ENCODE measurements around the gene TSPAN7.

TSPAN7 gene

DNA sequence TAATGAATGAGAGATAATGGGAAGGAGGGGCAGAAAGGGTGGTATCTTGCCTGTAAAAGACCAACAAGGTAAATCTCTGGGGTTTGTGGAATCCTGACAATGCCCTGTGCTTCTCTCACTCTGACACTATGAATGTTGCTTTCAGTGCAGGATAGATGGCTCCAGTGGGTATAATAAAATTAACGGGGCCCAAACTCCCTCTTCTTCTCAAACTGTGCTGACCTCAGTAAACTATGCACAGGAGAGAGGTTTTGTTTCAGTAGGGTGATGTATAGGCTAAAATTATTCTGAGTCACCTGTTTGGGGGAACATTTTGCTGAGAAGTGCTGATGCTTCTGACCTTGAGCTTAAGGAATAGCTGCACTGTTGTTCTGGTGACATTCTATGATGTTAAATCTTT, 82.6 kb downstream of the TSPAN7 start:
- no peak for DNase-seq (ENCODE audit: low read depth in 2 of 2, low spot score in 1 of 2)

DNA sequence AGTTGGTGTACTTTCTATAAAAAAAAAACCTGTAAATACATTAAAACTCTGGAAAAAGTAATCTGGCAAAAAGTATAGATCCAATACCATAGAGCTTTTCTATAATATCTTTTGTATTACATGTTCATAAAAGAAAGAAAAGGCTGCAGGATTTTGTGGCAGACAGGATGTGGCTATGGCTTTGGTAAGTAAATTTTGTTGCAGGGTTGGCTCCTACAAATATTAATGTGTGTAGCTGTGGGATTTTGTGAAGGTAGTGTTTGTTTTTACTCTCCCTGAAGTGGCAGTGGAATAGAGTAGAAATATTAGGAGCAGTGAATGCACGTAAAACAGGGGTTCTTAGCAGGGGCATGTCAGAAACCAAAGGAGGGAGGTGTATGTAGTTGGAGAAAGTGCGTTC, 84.8 kb downstream of the TSPAN7 start:
- DNase-seq (ENCODE audit: low read depth in 2 of 2, low spot score in 1 of 2) = no peak

DNA sequence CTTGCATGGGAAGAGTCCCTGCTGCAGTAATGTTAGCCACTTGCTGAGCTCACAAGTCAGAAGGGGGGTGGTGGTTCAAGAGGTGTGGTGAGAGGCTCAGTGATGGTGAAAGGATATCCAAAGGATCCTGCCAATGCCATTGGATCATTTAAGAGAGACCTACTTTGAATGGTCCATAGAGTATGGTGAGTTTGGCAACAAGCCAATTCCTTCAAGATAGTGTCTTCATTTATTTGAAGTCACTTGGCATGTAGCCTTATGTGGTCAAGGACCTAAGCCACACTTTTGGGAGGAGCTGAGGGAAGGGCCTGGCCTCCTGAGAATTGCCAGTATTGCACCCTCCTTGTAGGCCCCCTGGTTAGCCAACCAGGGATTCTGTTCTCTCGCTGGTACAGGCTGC, 87.9 kb downstream of the TSPAN7 start:
- DNase-seq (ENCODE audit: low read depth in 2 of 2, low spot score in 1 of 2) = no peak

DNA sequence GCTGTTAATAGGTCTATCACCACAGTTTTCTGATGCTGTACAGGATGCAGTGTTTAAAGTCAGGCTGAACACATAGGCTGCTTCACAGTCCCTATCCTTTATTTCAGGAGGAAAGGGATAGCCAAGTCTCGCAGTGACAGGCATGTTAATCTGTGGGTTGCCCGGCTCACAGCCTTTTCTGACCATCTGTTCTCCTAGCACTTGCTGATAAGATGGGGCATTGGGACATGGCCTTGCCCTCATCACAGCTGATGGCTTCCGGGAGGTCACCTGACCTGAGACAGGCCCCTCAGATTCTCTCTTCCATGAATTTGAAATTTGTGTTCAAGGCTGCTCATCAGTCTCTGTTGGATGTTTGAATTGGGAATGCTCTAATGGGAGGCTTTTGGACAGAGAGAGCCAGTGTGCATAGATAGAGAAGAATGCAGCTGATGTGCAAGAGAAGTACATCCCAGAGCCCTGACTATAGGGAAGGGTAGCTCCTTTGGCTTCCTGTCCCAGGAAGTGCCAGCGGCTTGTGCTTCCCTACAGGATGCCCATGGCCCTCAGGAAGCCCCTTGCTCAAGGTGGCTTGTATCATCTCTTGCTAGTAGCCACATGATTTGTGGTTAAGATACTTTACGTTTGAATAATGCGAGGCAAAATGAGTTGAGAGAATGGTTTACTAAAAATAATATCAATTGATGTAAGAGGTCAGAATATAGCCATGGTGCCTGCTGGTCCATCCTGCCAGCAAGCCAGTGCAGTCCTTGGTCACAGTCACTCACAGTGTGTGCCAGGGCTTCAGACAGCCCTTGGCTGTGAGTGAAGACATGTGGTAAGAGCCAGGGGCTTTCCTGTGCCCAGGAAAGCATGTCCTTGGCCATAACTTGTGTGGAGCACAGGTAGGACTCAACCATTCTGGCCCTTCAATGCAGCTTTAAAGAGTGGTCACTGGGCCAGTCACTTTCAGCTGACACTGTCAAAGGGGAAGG, 88.6 kb downstream of the TSPAN7 start:
- no peak for DNase-seq (ENCODE audit: low read depth in 2 of 2, low spot score in 1 of 2)

DNA sequence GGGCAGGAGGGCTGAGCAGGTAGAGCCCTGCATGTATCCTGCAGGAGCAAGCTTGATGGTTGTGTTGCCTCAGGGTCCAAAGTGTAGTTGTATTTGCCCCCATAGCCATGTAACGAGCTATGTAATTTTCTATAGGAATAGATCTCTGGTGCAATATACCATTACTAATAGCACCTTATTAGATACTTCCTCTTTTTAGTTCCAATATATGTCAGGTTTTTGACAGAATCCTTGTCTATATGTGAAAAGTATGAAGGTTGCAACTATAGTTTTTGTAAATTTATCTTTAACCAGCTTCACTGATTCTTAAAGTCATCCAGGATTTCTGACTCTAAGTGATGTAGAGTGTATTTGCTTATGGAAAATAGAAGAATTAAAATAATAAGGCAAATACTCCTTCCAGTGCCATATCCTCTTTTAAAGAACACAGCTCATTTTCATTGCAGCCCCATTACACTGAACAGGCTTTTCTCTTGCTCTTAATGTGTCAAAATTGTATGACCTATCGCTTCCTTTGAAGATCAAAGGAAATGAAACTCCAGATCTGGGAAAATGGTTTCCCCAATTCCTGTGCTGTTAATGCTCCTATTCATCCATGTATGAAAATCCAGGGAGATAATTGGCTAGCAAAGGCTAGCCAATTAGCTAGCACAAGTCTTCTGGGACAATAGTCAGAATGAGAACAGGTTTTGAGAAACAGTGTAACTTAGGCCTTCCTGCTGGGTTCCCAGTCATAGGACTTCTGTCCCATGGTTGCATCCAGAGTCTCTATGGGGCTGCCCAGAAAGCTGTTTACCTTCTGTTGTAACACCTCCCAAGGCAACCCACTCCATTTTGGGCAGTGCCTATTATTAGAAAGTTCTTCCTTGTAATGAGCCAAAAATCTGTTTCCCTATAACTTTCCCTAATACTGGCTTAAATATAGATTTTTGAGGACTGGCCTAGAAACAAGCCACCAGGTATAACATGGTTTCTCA, 90.6 kb downstream of the TSPAN7 start:
- DNase-seq (ENCODE audit: low read depth in 2 of 2, low spot score in 1 of 2) = no peak

DNA sequence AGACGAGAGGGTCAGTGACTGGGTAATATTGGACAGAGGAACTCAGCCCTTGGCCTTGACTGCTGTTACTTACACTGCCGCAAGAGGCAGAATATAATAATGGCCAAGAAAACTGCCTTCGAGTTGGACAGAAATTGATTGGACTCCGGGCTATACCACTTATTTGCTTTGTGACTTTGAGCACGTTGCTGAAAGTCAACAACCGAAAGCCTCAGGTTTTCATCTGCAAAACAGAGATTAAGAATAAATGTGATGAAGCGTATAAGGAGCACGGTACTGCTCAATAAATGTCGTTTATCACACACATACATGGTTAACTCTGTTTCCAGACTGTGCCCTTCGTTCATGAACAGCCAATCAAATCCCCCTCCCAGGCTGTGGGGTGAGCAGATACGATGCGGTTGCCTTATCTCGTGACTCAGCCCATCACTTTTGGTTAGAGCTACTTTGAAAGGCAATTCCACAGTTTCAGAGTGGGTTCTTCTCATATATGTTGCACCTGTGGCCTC, 91.6 kb downstream of the TSPAN7 start:
- DNase-seq (ENCODE audit: low read depth in 2 of 2, low spot score in 1 of 2) = no peak

DNA sequence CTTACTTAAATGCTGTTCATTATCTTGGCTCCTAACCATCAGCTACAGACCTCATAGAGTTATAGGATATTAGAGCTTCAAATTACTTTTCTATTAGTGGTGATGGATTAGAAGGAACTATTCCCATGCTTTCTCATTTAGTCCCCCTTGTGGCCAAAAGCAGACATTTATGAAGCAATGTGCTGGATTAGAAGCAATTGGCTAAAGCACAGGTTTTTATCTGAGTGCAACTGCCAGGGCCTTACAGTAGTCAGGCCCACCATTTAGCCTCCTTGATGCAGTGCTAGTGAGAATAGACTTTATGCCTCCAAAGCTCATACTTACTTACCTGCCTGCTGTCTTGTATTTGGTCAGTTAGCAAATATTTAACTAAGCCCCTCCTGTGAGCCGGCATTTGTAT, 93.0 kb downstream of the TSPAN7 start:
- no peak for DNase-seq (ENCODE audit: low read depth in 2 of 2, low spot score in 1 of 2)

DNA sequence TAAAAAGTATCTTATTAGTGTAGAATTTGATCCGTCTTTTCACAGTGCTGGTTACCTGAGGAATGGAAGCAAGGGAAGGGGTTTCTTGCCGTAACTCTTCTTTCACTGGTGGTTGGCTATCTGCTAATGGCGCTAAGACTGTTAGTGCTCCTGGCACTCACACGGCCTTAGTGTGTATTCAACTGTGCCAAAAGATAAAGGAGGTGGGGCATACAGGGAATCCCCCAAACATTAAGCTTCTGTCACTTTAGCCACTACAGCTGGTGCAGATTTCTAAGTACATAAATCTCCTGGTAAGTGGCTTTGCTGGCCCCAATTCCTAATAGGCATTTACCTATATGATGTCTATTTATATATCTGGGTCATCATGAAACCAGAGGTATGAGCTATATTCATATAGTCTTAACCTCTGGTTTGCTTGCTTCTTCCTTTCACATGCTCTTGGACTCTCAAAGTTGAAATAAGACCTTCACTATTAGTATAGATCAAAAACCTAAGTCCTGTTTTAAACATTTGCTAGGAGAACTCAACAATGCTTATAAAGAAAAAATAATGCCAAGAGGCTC, 95.1 kb downstream of the TSPAN7 start:
- no peak for DNase-seq (ENCODE audit: low read depth in 2 of 2, low spot score in 1 of 2)

DNA sequence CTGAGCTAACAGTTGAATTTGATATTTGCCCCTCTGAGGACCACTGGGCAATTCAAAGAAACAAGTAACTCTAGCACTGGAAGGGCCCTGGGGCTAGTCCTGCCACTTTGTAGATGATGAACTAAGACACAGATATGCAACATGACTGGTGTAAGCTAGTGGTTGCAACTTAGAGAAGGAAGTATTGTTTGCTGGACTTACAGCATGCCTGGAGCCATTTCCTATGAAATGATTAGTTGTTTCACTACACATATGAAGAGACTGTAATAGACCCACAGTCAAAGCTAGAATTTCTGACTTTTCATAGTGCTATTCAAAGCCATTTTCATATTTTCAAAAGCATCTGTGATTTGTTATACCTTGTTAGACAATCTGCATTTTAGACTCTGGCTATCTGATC, 96.2 kb downstream of the TSPAN7 start:
- DNase-seq (ENCODE audit: low read depth in 2 of 2, low spot score in 1 of 2) = no peak

DNA sequence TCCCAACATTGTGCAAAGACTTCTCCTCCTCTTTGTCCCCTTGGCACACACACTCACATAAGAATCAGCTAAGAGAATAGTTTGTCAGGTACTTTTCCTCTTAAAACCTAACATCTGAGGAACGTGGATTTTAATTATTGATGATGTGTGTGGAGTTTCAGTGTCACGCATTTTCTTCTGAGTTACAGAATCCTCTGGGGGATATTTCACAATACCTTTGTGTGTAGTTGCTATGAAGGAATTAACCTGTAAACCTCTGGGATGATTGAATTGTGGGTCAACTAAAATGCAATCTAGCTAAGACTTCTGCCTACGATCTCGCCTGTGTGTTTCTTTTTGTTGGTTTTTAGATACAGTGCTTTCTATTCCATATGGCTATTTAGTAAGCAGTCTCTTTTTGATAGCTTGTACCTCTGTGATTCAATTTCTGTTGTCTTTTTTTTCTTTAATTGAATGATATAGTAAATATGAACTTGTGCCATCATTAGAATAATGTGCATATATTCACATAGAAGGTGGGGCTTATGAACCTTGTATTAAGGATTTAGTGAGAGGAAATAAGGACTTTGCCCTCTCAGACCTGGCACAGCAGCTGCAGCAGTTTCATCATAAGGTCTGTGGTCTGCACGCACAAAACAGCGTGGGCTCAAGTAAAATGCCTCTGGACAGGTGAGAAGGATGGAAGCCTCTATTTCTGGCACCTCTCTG, 99.2 kb downstream of the TSPAN7 start:
- DNase-seq (ENCODE audit: low read depth in 2 of 2, low spot score in 1 of 2) = no peak

DNA sequence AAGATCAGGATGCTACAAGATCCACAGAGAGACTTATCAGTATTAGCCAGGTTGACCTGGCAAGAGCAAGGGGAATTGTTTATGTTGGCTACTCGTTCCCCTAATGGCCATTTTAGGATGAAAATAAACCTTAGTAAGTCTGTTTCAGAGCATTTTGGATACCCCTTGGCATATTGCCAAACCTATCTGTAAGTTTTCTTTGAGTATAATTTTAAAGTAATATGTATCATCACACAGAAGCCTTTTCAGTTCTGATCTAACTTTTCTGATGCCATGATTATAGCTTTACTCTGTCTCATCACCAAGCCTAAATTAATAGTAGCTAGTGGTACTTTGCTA, 99.7 kb downstream of the TSPAN7 start:
- DNase-seq (ENCODE audit: low read depth in 2 of 2, low spot score in 1 of 2) = no peak

DNA sequence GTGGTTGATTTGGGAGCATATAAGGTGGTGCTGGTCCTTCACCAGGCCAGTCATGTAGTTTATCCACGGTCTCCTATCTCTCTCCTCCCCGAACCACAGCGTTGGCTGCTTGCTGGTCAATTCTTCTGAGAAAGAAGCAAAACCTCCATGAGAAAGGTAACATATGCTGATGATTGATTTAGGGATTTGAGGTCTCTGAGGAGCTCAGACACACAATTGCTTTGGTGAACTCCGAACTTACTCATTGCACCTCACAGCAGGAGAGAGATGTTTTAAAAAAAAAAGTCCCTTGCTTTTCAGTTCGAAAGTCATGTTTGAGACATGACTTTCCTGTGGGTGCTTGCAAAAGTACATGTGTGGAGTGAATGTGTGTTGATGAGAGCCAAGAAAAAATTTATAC, 100.2 kb downstream of the TSPAN7 start:
- no peak for DNase-seq (ENCODE audit: low read depth in 2 of 2, low spot score in 1 of 2)

DNA sequence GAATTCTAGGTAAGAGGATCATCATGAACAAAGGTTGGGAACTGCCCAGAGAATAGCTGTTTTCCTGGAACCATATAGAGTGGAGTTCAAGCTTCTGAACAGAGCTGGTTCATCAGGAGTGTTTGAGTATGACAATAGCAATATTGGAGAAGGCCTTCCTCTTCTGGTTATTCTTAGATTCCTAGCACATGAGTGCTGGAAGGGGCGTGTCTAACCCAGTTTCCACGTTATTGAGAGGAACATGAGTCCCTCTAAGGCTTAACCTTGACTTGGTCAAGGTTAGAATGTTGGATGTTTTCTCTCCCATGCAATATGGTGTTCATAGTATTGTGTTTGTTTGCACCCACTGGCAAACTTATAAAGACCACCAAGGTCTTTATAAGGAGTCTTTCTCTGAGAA, 101.3 kb downstream of the TSPAN7 start:
- DNase-seq (ENCODE audit: low read depth in 2 of 2, low spot score in 1 of 2) = no peak

DNA sequence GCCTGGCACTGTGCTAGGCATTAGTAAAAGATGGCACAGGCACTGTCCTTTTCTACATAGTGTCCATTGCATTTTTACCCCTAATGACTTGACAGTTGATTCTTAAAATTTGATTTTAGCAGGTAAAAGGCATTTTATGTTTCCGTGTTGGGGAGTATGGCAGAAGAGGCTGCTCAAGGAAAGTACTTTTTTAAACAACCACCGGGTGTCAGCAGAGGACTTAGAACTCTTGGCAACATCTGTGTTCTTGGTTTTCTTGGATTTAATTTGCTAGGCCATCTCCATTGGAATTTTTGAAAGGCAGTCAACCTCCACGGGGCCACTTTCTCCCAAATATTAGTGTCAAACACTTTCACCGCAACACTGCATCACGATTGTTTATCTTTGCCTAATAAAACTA, 102.9 kb downstream of the TSPAN7 start:
- DNase-seq (ENCODE audit: low read depth in 2 of 2, low spot score in 1 of 2) = no peak

DNA sequence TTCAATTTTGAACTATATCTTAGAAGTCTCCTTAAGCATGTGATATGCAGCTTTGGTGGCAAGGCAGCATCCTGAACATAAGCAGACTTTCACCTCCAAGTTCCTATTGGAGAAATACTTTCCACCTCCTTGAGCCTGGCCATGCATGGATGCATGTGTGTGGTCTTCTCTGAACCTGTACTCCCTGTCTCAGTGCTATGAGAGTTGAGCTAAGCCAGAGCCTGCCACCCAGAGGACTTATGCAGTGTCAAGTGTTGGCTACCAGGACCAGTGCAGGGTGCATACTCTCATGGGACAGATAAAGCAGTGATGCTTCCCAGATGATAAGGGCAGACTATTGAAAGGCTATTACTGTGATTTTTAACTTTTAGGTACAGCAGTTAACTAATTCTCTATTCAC, 105.6 kb downstream of the TSPAN7 start:
- DNase-seq (ENCODE audit: low read depth in 2 of 2, low spot score in 1 of 2) = no peak

DNA sequence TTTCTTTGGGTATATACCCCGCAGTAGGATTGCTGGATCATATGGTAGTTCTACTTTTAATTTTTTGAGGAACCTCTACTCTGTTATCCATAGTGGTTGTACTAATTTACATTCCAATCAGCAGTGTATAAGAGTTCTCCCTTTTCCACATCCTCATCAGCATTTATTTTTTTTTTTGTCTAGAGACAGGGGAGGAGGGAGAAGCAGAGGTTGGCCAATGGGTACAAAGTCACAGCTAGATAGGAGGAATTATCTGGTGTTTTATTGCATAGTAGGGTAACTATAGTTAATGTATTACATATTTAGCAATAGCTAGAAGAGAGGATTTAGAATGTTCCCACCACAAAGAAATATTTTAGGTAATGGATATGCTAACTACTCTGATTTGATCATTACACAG, 107.4 kb downstream of the TSPAN7 start:
- no peak for DNase-seq (ENCODE audit: low read depth in 2 of 2, low spot score in 1 of 2)

DNA sequence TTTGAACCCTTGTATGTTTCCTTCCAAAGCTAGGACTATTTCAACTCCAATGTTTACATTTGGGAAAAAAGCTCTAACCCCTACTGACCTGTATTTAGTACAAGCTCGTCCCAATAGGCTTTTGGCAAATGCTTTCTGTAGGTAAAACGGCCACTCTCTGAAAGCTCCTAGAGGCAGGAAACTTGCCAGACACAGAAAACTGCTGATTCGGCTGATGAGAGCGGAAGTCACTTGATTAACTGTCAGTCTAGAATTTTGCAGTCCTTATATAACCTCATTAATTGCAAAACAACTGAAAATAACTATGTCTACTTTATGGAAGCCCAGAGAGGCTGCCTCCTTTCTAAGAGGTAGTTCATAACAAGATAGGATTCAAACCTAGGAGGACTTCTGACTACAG, 108.1 kb downstream of the TSPAN7 start:
- no peak for DNase-seq (ENCODE audit: low read depth in 2 of 2, low spot score in 1 of 2)

DNA sequence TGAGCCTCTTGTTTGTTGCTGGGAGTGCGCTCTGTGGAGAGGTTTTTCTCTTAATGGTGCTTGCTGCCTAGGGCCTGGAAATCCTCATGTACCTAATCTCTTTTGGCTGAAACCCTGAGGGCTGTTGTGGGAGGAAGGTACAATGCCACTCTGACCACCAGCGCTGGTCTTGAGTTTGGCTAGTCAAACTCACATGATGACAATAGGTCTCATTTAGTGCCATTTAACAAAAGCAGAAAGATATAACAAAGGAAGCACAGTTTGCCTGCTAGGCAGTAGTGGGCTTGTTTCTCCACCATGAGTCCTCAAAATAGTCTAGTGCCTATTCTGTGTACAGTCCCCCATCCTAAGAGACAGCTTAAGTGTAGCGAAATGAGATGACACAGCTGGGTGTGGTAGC, 111.3 kb downstream of the TSPAN7 start:
- DNase-seq (ENCODE audit: low read depth in 2 of 2, low spot score in 1 of 2) = no peak

DNA sequence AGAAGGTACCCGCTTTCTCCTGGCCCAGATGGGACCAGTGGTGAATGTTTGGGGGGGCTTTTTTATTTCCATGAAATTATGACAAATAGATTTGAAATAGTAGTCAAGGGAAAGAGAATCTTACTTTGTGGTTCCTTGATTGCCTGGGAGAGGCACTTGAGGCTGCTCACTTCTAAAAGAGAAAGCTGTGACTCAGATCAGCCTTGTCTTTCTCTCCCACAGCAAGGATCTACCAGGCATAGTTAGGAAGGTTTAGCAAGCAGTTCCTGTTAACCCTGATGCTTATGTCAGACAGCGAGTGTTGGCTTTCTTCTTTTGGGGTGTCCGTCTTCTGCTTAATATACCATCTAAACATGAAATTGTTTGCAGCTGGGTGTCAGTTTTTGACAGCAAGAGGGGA, 114.5 kb downstream of the TSPAN7 start:
- DNase-seq (ENCODE audit: low read depth in 2 of 2, low spot score in 1 of 2) = no peak

DNA sequence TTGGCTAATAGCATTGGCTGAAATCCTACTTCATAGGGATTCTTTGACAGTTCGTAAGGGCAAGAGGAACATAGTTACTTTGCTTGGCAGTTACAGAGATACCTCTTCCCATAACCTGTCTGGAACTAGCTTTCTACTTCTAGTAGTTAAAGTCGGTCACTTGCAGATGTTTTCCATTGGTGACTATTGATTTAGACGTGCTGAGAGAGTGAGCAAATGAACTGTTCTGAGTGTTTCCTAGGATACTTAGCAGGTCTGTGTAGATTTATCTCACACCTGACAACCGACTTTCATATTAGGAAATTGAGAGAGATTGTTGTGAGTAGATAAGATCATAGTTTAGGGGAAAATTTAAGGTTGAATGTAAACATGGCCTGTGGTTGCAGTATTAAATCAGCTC, 116.8 kb downstream of the TSPAN7 start:
- no peak for DNase-seq (ENCODE audit: low read depth in 2 of 2, low spot score in 1 of 2)

DNA sequence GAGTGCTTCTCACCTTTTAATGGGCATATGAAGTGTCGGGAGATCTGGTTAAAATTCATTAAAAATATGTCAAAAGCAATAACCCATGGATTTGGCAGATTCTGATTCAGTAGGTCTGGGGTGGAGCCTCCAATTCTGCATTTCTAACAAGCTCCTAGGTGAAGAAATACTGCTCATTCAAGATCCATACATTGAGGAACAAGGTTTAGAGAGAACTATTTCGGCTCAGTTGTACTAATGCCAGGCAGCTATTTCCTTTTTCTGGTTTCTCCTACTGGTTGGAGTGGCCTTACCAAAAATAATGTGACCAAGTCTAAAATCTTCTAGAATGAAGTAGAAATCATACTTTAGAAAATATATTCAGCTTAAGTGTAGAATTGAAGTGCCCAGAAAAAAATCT, 117.5 kb downstream of the TSPAN7 start:
- no peak for DNase-seq (ENCODE audit: low read depth in 2 of 2, low spot score in 1 of 2)

Measured in stimulated activated CD8-positive, alpha-beta memory T cell treated with anti-CD3 and anti-CD28 coated beads, Interleukin-4, amount 100 ng/mL, for 1 hour (primary cell).